Measurements from ENCODE around the gene PARG.

PARG gene

GRCh38 chr10:49837685-49838084 lies 104.1 kb downstream of the PARG start:
- H3K9ac ChIP-seq (ENCODE audit: low read depth, low read length) = no peak overlapping the region
- H2AFZ ChIP-seq (ENCODE audit: low read depth, low read length) = no peak overlapping the region
- no peaks in the 10 kb centered on the region for H3K27me3 ChIP-seq (ENCODE audit: insufficient read depth, low read length, poor library complexity)
- no peaks in the 10 kb centered on the region for H3K79me2 ChIP-seq (ENCODE audit: insufficient read depth, low read length)
- no peak overlapping the region for H3K27ac ChIP-seq (ENCODE audit: low read length)
- H3K36me3 ChIP-seq (ENCODE audit: insufficient read depth, low read length) = peaks cover 41% of the 10 kb centered on the region
- DNase-seq (no peak), ATAC-seq (ENCODE audit: insufficient read depth, low read depth) (no peak)
- TF ChIP-seq CTCF (IDR thresholded peaks at IDR 0.05; ENCODE audit: borderline replicate concordance, extremely low read depth, low read length, poor library complexity, severe bottlenecking) (no peak), EZH2 (IDR thresholded peaks at IDR 0.05; ENCODE audit: borderline replicate concordance, low read depth, low read length, severe bottlenecking) (no peak)
- no peaks in the 10 kb centered on the region for H3K9me3 ChIP-seq (ENCODE audit: insufficient read depth, low read length, severe bottlenecking)
- no peak overlapping the region for H3K4me2 ChIP-seq (ENCODE audit: insufficient read depth, low read length)
- H3K4me3 ChIP-seq (ENCODE audit: low read depth in 1 of 2, low read length in 2 of 2) = no peak overlapping the region
- no peaks in the 10 kb centered on the region for H4K20me1 ChIP-seq (ENCODE audit: insufficient read depth, low read length)
- H3K4me1 ChIP-seq (ENCODE audit: insufficient read depth, low read length) = no peaks in the 10 kb centered on the region

GRCh38 chr10:49837051-49837478 lies 104.8 kb downstream of the PARG start:
- H3K4me2 ChIP-seq (ENCODE audit: insufficient read depth, low read length) = no peak overlapping the region
- TF ChIP-seq CTCF (IDR thresholded peaks at IDR 0.05; ENCODE audit: borderline replicate concordance, extremely low read depth, low read length, poor library complexity, severe bottlenecking) (no peak), EZH2 (IDR thresholded peaks at IDR 0.05; ENCODE audit: borderline replicate concordance, low read depth, low read length, severe bottlenecking) (no peak)

GRCh38 chr10:49834976-49835375 lies 106.9 kb downstream of the PARG start:
- Histone ChIP-seq H3K9me3 (ENCODE audit: insufficient read depth, low read length, severe bottlenecking) (no peaks in the 10 kb centered on the region), H3K4me1 (ENCODE audit: insufficient read depth, low read length) (no peaks in the 10 kb centered on the region), H3K36me3 (ENCODE audit: insufficient read depth, low read length) (peaks cover 39% of the 10 kb centered on the region), H3K79me2 (ENCODE audit: insufficient read depth, low read length) (no peaks in the 10 kb centered on the region), H4K20me1 (ENCODE audit: insufficient read depth, low read length) (no peaks in the 10 kb centered on the region), H3K4me3 (ENCODE audit: low read depth in 1 of 2, low read length in 2 of 2) (no peak overlapping the region), H3K4me2 (ENCODE audit: insufficient read depth, low read length) (no peak overlapping the region), H3K27ac (ENCODE audit: low read length) (no peak overlapping the region), H3K27me3 (ENCODE audit: insufficient read depth, low read length, poor library complexity) (no peaks in the 10 kb centered on the region), H3K9ac (ENCODE audit: low read depth, low read length) (no peak overlapping the region), H2AFZ (ENCODE audit: low read depth, low read length) (no peak overlapping the region)
- ATAC-seq (ENCODE audit: insufficient read depth, low read depth) (no peak), DNase-seq (no peak)
- TF ChIP-seq CTCF (IDR thresholded peaks at IDR 0.05; ENCODE audit: borderline replicate concordance, extremely low read depth, low read length, poor library complexity, severe bottlenecking) (no peak), EZH2 (IDR thresholded peaks at IDR 0.05; ENCODE audit: borderline replicate concordance, low read depth, low read length, severe bottlenecking) (no peak)

More at GRCh38 chr10:49837051-49837478, 104.8 kb downstream of the PARG start:
- DNase-seq (no peak), ATAC-seq (ENCODE audit: insufficient read depth, low read depth) (no peak)
- Histone ChIP-seq H3K4me1 (ENCODE audit: insufficient read depth, low read length) (no peaks in the 10 kb centered on the region), H3K9me3 (ENCODE audit: insufficient read depth, low read length, severe bottlenecking) (no peaks in the 10 kb centered on the region), H3K27me3 (ENCODE audit: insufficient read depth, low read length, poor library complexity) (no peaks in the 10 kb centered on the region), H3K27ac (ENCODE audit: low read length) (no peak overlapping the region), H3K9ac (ENCODE audit: low read depth, low read length) (no peak overlapping the region), H3K79me2 (ENCODE audit: insufficient read depth, low read length) (no peaks in the 10 kb centered on the region), H4K20me1 (ENCODE audit: insufficient read depth, low read length) (no peaks in the 10 kb centered on the region), H3K36me3 (ENCODE audit: insufficient read depth, low read length) (peaks cover 47% of the 10 kb centered on the region), H2AFZ (ENCODE audit: low read depth, low read length) (no peak overlapping the region), H3K4me3 (ENCODE audit: low read depth in 1 of 2, low read length in 2 of 2) (no peak overlapping the region)

GRCh38 chr10:49834201-49834600 lies 107.6 kb downstream of the PARG start:
- H4K20me1 ChIP-seq (ENCODE audit: insufficient read depth, low read length) = no peaks in the 10 kb centered on the region
- H3K79me2 ChIP-seq (ENCODE audit: insufficient read depth, low read length) = no peaks in the 10 kb centered on the region
- TF ChIP-seq CTCF (IDR thresholded peaks at IDR 0.05; ENCODE audit: borderline replicate concordance, extremely low read depth, low read length, poor library complexity, severe bottlenecking) = no peak
- TF ChIP-seq EZH2 (IDR thresholded peaks at IDR 0.05; ENCODE audit: borderline replicate concordance, low read depth, low read length, severe bottlenecking) = no peak
- H3K4me1 ChIP-seq (ENCODE audit: insufficient read depth, low read length) = no peaks in the 10 kb centered on the region
- H3K9me3 ChIP-seq (ENCODE audit: insufficient read depth, low read length, severe bottlenecking) = no peaks in the 10 kb centered on the region
- H3K27me3 ChIP-seq (ENCODE audit: insufficient read depth, low read length, poor library complexity) = no peaks in the 10 kb centered on the region
- H3K4me2 ChIP-seq (ENCODE audit: insufficient read depth, low read length) = no peak overlapping the region
- no peak overlapping the region for H3K4me3 ChIP-seq (ENCODE audit: low read depth in 1 of 2, low read length in 2 of 2)
- DNase-seq (no peak), ATAC-seq (ENCODE audit: insufficient read depth, low read depth) (no peak)
- peaks cover 32% of the 10 kb centered on the region; the same call in 1 of the 2 replicates for H3K36me3 ChIP-seq (ENCODE audit: insufficient read depth, low read length)
- H2AFZ ChIP-seq (ENCODE audit: low read depth, low read length) = no peak overlapping the region
- no peak overlapping the region for H3K27ac ChIP-seq (ENCODE audit: low read length)
- no peak overlapping the region for H3K9ac ChIP-seq (ENCODE audit: low read depth, low read length)
